T-helper 17 cell (primary cell): ENCODE measurements around the gene OTOGL. TPM values are rescaled to one million over a fixed set of nuclear protein-coding genes. Genes with fewer than 3 reads are reported as not detected.
"Not testable (repeated sequence)": the region's sequence is repeated elsewhere in the genome, so short reads cannot be mapped to it uniquely, and the experiment has no call there.

Experiments
- ATAC-seq: fragments of 150-1000 bp; cut with Tn5 transposase; 2 replicates; pipeline ENCODE4 v1.10.0; 2021; ENCODE audit warnings: mild to moderate bottlenecking, moderate library complexity
- DNase-seq, 3 donors: peaks; one replicate each; pipeline versions ENCODE4 v3.0.0 to v3.0.0-alpha.2; 2020 to 2021
- H3K9me3 ChIP-seq: one replicate; pipeline ENCODE4 v1.7.0; 2013; ENCODE audit warnings: low read length, mild to moderate bottlenecking; ENCODE audit not compliant: control insufficient read depth, poor library complexity, severe bottlenecking
- H3K27ac Mint-ChIP-seq: one replicate; pipeline ENCODE4 v1.8.0; 2022; ENCODE audit warnings: mild to moderate bottlenecking, moderate library complexity, mixed read lengths
- H3K27me3 Mint-ChIP-seq: one replicate; pipeline ENCODE4 v1.8.0; 2022; ENCODE audit warnings: mixed read lengths
- H3K36me3 Mint-ChIP-seq: one replicate; pipeline ENCODE4 v1.8.0; 2022; ENCODE audit warnings: low read depth, mixed read lengths
- H3K4me1 Mint-ChIP-seq: one replicate; pipeline ENCODE4 v1.8.0; 2022; ENCODE audit warnings: mild to moderate bottlenecking, mixed read lengths
- H3K4me3 Mint-ChIP-seq: one replicate; pipeline ENCODE4 v1.8.0; 2022; ENCODE audit warnings: mild to moderate bottlenecking, moderate library complexity, mixed read lengths
- total RNA-seq, 4 donors: library from RNA in 2 of 4; stranded (reverse) in 2 of 4; gene quantifications; one replicate each; pipeline ENCODE4 v1.2.3 and lab custom pipeline; 2022 to 2026

OTOGL gene, protein sequence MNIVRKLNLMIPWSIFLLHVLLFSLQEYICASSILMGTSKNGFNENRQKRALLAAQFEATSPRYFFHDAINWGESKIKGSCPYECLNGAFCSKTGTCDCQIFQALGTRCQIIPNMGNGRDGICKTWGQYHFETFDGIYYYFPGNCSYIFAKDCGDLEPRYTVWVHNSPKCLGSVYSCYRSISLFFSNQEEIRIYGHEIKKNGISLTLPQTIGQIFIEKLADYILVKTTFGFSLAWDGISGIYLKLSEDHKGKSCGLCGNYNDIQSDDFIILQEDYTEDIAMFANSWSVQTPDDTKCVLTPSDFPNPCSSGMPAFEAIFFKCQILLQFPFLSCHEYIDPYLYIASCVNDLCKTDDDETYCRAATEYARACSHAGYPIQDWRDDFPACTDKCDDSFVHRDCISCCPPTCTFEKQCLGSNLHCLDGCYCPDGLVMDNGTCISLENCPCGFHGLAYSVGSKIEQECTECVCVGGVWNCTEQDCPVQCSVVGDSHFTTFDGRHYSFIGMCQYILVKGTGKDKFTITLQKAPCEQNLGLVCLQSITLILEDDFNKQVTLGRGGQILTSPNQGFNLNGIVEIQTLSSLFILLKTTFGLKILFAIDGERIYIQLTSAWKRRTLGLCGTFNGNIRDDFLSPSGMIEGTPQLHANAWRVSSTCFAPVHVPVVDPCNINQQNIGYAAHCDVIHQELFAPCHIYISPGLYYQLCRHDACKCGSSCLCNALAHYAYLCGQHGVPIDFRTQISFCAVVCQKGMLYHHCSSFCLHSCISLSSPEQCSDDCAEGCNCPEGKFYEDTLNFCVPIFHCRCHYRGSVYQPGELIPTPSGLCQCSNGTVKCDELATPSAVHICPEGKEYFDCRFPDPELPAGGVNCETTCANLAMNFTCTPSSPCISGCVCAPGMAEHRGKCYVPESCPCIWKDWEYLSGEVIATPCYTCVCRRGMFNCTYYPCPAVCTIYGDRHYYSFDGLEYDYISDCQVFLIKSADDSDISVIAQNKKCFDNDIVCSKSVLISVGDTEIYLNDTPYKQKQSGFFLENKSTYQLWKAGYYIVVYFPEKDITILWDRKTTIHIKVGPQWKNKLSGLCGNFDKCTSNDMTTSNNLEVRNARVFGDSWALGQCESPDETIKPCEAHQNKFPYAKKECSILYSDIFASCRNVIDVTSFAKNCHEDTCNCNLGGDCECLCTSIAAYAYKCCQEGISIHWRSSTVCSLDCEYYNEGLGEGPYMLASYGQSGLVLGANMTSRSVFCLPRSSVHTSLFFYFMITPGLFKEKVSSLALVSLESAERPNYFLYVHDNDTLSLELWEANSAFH (N-terminal part only)
- total RNA-seq (not detected), total RNA-seq (lab: John Stamatoyannopoulos, UW) (0 to 0.08 reads per million in 2 donors)

DNA sequence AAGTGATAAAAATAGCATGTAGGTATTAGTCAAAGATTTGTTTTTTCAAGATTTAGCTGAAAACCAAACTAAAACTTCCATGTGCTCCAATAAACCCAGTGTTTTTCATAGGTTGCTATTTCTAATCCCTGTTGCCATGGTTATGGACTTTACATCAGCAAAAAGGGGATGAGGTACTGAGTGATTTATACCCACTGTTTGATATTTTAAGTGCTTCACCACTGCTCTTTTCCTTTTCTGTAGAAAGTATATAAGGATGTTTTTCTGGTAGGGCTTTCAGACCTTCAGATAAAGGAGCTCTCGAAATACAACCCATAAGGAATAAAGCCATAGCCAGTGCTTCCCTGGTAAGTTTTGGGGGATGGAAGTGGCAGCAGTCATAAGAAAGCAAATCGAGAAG lies at the start of gene OTOGL:
TSS of gene OTOGL (plus strand) at position 279 of the 400 bp plus-strand sequence. CDS start 109,895 bp downstream, outside the sequence.
- Mint-ChIP-seq H3K4me3 (no peak within 1 kb of the TSS), H3K36me3 (no peaks in the 10 kb centered on the region), H3K27ac (peak within 1 kb of the TSS; percentile 12), H3K4me1 (no peaks in the 10 kb centered on the region), H3K27me3 (no peaks in the 10 kb centered on the region)
- no peak for DNase-seq
- no peaks in the 10 kb centered on the region for H3K9me3 ChIP-seq
- no peak for ATAC-seq

DNA sequence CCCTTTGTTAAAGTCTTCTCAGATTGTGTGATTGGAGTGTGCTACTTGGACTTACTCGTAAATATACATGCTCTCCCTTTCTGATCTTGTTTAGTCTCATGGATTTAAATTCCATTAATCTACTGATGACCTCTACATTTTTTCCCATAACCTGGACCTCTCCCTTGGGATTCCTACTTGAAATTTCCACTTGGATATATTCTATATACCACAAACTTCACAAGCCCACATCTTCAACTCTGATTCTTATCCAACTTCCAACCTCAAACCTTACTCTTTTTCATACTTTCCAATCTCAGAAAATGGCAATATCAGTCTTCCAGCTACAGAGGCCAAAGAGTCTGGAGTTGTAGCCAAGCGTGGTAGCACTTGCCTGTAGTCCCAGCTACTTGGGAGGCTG lies 49.1 kb upstream of the OTOGL start:
- H3K4me1 Mint-ChIP-seq: peaks cover 14% of the 10 kb centered on the region
- H3K36me3 Mint-ChIP-seq: peaks cover 8% of the 10 kb centered on the region
- ATAC-seq (no peak), DNase-seq (no peak)
- H3K4me3 Mint-ChIP-seq: no peak overlapping the region
- peaks cover 25% of the 10 kb centered on the region for H3K27me3 Mint-ChIP-seq
- no peaks in the 10 kb centered on the region for H3K9me3 ChIP-seq
- no peak overlapping the region for H3K27ac Mint-ChIP-seq

DNA sequence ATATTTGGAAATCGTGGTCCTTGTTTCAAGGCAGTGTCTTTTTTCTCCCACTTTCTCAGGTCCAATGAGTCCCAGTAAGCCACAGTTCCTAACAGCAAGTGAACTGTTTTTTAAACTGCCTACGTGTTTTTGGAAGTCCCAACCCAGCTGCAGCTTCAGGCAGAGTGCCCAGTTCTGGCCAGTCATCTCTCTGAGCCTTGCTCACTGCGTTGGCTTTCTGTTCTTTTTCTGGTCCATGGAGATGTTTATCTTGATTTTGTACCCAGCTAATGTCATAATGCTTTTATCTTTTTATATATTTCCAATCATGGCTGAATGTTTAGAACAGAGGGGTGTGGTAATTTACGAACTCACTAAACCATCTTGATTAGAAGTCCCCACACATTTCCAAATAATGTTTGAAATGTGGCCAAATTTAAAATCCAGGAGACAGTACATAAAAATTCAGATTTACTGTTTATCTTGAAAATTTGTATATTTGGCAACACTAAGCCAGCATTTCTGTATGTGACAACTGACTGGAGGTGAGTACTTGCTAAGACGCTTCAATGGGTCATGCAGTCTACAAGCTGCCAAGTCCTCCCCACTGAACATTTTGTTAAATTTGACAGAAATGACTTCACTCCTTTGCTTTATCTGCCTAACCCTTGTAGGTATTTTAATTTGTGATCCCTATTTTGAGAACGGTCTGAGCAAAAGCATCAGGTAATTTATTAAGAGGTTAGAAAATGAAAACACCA lies 46.1 kb upstream of the OTOGL start:
- Mint-ChIP-seq H3K36me3 (peaks cover 8% of the 10 kb centered on the region), H3K4me3 (no peak overlapping the region), H3K4me1 (peaks cover 14% of the 10 kb centered on the region), H3K27ac (no peak overlapping the region), H3K27me3 (peaks cover 21% of the 10 kb centered on the region)
- no peaks in the 10 kb centered on the region for H3K9me3 ChIP-seq
- ATAC-seq (no peak), DNase-seq (no peak)

DNA sequence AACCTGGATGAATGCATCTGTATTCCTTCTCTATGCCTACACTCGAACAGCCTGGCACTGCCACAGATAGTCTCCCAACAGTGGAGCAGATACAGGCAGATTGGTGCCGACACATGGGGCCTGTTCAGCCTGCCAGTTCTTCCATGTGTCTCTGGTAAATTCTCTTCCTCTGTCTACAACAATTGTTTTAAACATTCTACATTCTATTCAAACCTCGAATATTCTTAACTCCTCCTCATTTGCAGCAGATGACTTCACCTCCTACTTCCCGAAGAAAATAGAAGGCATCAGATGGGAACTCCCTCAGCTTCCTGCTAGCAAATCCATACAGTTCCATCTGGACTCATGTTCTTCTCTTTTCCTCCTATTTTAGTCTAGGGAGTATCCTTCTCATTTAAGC lies 43.1 kb upstream of the OTOGL start:
- peaks cover 14% of the 10 kb centered on the region for H3K4me1 Mint-ChIP-seq
- no peak overlapping the region for H3K27ac Mint-ChIP-seq
- DNase-seq (no peak), ATAC-seq (no peak)
- no peak overlapping the region for H3K4me3 Mint-ChIP-seq
- no peaks in the 10 kb centered on the region for H3K27me3 Mint-ChIP-seq
- no peaks in the 10 kb centered on the region for H3K9me3 ChIP-seq
- H3K36me3 Mint-ChIP-seq: peaks cover 8% of the 10 kb centered on the region

DNA sequence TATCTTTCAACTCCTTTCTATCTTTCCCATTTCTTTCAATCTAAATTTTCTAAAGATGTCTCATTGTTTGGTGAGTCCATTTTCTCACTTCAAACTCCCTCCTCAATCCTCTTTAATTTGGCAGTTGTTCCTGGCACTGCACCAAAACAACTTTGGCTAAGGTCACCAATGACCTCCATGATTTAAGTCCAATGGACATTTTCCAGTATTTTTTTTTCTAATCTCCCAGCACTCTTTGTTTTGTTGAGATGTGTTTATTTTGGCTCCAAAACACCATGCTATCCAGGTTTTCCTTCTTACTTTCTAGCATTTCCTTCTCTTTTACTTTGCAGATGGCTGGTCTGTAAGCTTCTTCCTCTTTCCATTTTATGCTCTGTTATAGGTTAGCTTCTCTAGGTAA lies 42.5 kb upstream of the OTOGL start:
- DNase-seq: no peak
- ATAC-seq: no peak
- peaks cover 9% of the 10 kb centered on the region for H3K4me1 Mint-ChIP-seq
- no peak overlapping the region for H3K27ac Mint-ChIP-seq
- H3K27me3 Mint-ChIP-seq: no peaks in the 10 kb centered on the region
- H3K36me3 Mint-ChIP-seq: peaks cover 4% of the 10 kb centered on the region
- H3K9me3 ChIP-seq: no peaks in the 10 kb centered on the region
- no peak overlapping the region for H3K4me3 Mint-ChIP-seq

DNA sequence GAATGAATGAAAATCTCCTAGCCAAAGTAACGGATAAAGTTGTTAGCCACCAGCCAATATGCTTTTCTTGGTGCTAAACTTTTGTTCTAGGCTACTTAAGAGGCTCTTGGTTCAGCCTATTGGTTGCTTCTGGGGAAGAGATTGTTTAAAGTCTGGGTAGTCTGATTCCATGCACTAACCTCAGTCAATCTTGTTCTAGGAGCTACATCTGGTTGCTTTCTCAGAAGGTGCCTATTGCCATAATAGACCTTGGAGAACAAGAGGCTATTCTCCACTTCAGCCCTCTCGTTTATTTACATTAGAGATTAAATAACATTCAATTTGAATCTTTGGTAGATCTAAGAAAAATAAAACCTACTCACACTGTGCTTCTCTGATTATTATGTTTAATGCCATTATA lies 40.8 kb upstream of the OTOGL start:
- Mint-ChIP-seq H3K27me3 (peaks cover under 1% of the 10 kb centered on the region), H3K27ac (no peak overlapping the region), H3K4me3 (no peak overlapping the region), H3K36me3 (peaks cover 5% of the 10 kb centered on the region), H3K4me1 (no peaks in the 10 kb centered on the region)
- DNase-seq (no peak), ATAC-seq (no peak)
- H3K9me3 ChIP-seq: no peaks in the 10 kb centered on the region

DNA sequence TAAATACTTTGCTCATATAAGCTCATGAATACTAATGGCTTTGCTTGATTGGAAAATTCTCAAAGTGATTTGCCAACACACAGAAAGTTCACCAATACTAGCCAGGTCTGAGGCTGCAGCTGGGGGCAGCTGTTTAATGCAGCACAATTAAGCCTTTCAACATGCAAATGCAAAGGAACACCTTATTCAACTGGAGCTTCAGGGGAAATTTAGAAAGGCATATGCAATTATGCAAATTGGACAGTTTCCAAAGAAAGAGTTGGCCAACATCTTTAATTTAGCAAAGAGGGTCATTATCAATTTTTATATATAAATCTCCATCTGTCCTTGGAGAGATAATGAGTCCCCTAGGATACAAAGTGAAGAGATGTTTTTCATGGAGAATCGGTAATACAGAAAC lies 40.2 kb upstream of the OTOGL start:
- no peaks in the 10 kb centered on the region for H3K9me3 ChIP-seq
- no peak overlapping the region for H3K27ac Mint-ChIP-seq
- H3K4me3 Mint-ChIP-seq: no peak overlapping the region
- H3K36me3 Mint-ChIP-seq: peaks cover 5% of the 10 kb centered on the region
- no peaks in the 10 kb centered on the region for H3K4me1 Mint-ChIP-seq
- H3K27me3 Mint-ChIP-seq: peaks cover 6% of the 10 kb centered on the region
- ATAC-seq (no peak), DNase-seq (no peak)

DNA sequence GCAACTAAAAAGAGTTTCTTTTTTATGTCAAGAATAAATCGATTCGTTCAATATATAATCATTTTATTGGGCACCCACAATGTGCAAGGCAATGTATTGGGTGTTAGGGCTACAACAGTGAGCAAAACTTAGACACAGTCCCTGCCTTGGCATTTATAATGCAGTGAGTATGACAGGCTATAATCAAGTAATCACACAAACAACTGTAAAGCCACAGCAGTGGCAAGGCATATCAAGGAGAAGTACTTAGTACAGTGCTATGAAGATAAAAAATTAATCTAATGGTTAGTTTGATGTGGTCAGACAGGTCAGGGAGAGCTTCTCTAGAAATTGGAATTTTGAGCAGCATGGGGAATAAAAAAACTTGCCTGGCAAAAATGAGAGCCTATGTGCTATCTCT lies 39.5 kb upstream of the OTOGL start:
- peaks cover 7% of the 10 kb centered on the region for H3K27me3 Mint-ChIP-seq
- no peak for ATAC-seq
- H3K27ac Mint-ChIP-seq: no peak overlapping the region
- peaks cover 5% of the 10 kb centered on the region for H3K36me3 Mint-ChIP-seq
- H3K4me1 Mint-ChIP-seq: no peaks in the 10 kb centered on the region
- no peak for DNase-seq
- H3K4me3 Mint-ChIP-seq: no peak overlapping the region
- no peaks in the 10 kb centered on the region for H3K9me3 ChIP-seq

DNA sequence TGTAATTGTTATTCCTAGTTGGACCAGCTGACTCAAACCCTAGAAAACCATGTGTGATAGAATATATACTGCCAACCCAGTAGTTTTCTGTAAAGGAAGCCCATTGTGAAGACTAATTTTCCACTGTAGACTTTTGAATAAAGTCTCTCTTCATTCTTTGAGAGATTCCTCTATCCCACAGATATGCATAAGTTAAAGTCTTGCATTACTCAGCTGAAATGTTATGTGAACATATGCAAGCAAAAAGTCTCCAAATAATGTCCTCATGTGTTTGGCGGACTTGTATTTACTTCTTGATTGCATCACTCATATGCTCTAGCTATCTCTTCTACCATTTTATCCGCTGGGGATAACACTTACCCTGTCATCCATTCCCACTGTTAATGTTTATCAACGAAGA lies 35.1 kb upstream of the OTOGL start:
- Mint-ChIP-seq H3K27ac (no peak overlapping the region), H3K27me3 (peaks cover 11% of the 10 kb centered on the region), H3K36me3 (peaks cover 5% of the 10 kb centered on the region), H3K4me3 (no peak overlapping the region), H3K4me1 (no peaks in the 10 kb centered on the region)
- no peaks in the 10 kb centered on the region for H3K9me3 ChIP-seq
- no peak for ATAC-seq
- DNase-seq: no peak

DNA sequence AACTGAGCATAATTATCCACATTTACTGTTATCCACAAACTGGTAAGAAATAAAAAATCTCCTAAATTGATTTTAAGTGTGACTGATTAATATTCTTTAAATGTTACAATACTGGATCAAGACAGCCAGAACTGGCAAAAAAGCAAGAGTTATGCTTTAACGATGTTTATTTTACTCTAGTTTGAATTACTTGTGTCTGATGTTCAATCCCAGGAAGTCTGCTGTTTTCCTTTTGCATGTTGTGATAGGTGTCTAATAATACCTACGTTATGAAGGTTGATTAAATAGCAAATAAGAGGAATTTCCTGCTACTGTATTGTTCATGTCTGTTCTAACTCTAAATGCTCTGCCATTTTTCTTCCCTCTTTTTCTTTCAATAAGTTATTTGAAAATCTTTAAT lies 34.4 kb upstream of the OTOGL start:
- Mint-ChIP-seq H3K27ac (no peak overlapping the region), H3K4me3 (no peak overlapping the region), H3K36me3 (peaks cover 5% of the 10 kb centered on the region), H3K27me3 (peaks cover 11% of the 10 kb centered on the region), H3K4me1 (no peaks in the 10 kb centered on the region)
- H3K9me3 ChIP-seq: no peaks in the 10 kb centered on the region
- no peak for ATAC-seq
- no peak for DNase-seq

DNA sequence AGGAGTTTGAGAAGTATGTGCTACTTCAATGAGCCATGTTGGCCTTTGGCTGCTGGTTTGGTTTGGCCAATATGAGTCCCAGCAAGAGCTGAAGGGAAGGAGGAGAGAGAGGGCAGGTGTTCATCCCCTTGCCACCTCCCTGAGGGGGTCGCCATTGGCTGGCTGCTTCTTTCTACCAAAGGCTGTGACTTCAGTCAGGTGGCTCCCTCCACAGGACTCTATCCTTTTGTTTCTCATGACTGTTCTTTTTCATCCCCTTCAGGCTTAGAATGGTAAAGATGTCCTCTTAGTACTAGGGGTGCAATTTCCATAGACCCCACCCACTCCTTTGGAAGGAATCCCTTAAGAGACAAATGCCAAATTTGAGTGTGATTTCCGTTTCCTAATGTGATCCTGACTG lies 31.2 kb upstream of the OTOGL start:
- H3K4me3 Mint-ChIP-seq: no peak overlapping the region
- no peak for DNase-seq
- H3K9me3 ChIP-seq: no peaks in the 10 kb centered on the region
- no peak for ATAC-seq
- peaks cover 11% of the 10 kb centered on the region for H3K27me3 Mint-ChIP-seq
- no peaks in the 10 kb centered on the region for H3K36me3 Mint-ChIP-seq
- H3K27ac Mint-ChIP-seq: no peak overlapping the region
- H3K4me1 Mint-ChIP-seq: peaks cover 3% of the 10 kb centered on the region

DNA sequence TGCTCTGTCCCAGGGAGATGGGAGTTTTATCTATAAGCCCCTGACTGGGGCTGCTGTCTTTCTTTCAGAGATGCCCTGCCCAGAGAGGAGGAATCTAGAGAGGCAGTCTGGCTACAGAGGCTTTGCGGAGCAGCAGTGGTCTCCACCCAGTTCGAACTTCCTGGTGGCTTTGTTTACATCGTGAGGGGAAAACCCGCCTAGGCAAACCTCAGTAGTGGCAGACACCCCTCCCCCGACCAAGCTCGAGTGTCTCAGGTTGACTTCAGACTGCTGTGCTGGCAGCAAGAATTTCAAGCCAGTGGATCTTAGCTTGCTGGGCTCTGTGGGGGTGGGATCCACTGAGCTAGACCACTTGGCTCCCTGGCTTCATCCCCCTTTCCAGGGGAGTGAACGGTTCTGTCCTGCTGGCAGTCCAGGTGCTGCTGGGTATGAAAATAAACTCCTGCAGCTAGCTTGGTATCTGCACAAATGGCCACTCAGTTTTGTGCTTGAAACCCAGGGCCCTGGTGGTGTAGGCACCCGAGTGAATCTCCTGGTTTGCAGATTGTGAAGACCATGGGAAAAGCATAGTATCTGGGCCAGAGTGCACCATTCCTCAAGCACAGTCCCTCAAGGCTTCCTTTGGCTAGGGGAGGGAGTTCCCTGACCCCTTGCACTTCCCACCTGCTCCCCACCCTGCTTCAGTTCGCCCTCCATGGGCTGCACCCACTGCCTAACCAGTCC lies 15.3 kb upstream of the OTOGL start:
- Mint-ChIP-seq H3K4me3 (peak overlapping the region; percentile 31), H3K27ac (peak overlapping the region; percentile 89)
- not testable (repeated sequence) for H3K36me3 Mint-ChIP-seq, H3K9me3 ChIP-seq, H3K4me1 Mint-ChIP-seq, H3K27me3 Mint-ChIP-seq
- ATAC-seq: peak; percentile 100
- peak; percentile 11 to 46 (median 24) for DNase-seq
